CD4-positive, alpha-beta T cell treated with Interleukin-10 for 1 hour (primary cell): Measurements from ENCODE around the gene DENND1A.
"Not testable (repeated sequence)": the region's sequence is repeated elsewhere in the genome, so short reads cannot be mapped to it uniquely, and the experiment has no call there.

Experiments used
- DNase-seq: peaks from one replicate; pipeline ENCODE4 v3.0.0-alpha.2; 2020

The DENND1A gene

GRCh38 chr9:123344192-123344949 lies 585.6 kb downstream of the DENND1A start:
- no peak for DNase-seq

- no peak for DNase-seq
Observed at GRCh38 chr9:123343443-123344191, 586.3 kb downstream of the DENND1A start.

GRCh38 chr9:123342247-123342646 lies 587.7 kb downstream of the DENND1A start:
- DNase-seq: no peak

GRCh38 chr9:123341816-123342215 lies 588.1 kb downstream of the DENND1A start:
- DNase-seq: no peak

- DNase-seq: peak; percentile 35
Observed at GRCh38 chr9:123339666-123340510, 590.0 kb downstream of the DENND1A start.

GRCh38 chr9:123338710-123339665 lies 590.9 kb downstream of the DENND1A start:
- DNase-seq: peak; percentile 47

GRCh38 chr9:123337971-123338370 lies 592.0 kb downstream of the DENND1A start:
- DNase-seq: no peak

- DNase-seq: no peak
Observed at GRCh38 chr9:123336959-123337358, 593.0 kb downstream of the DENND1A start.

- no peak for DNase-seq
Observed at GRCh38 chr9:123336449-123336848, 593.5 kb downstream of the DENND1A start.

GRCh38 chr9:123335986-123336329 lies 594.0 kb downstream of the DENND1A start:
- DNase-seq: no peak

- DNase-seq: no peak
Observed at GRCh38 chr9:123335193-123335985, 594.5 kb downstream of the DENND1A start.

- DNase-seq: no peak
Observed at GRCh38 chr9:123334639-123335038, 595.3 kb downstream of the DENND1A start.

GRCh38 chr9:123333058-123333669 lies 596.8 kb downstream of the DENND1A start:
- not testable (repeated sequence) for DNase-seq

- no peak for DNase-seq
Observed at GRCh38 chr9:123331346-123332060, 598.4 kb downstream of the DENND1A start.
